HepG2 (cell line): ENCODE measurements around the gene ARID1A. TPM values are rescaled to one million over a fixed set of nuclear protein-coding genes. Genes with fewer than 3 reads are reported as not detected.

ENCODE experiments used
- DNMT3B ChIP-seq: conservative IDR thresholded peaks from 2 replicates; pipeline ENCODE4 v1.6.1; 2016; ENCODE audit warnings: missing biosample characterization, control low read depth
- HNRNPK ChIP-seq: fragments of 200-400 bp; formaldehyde crosslinking; IDR thresholded peaks from 2 replicates; pipeline ENCODE4 v1.6.1; 2018; ENCODE audit warnings: low read length, low read depth, moderate library complexity, mild to moderate bottlenecking; ENCODE audit not compliant: poor library complexity, severe bottlenecking
- PHB2 ChIP-seq: fragments of 450-650 bp; IDR thresholded peaks from 2 replicates; pipeline ENCODE4 v1.6.1; 2018; ENCODE audit not compliant: partially characterized antibody
- SALL2 ChIP-seq: sonication (generic); formaldehyde crosslinking; IDR thresholded peaks from 2 replicates; pipeline ENCODE4 v1.8.1; 2023; ENCODE audit warnings: mild to moderate bottlenecking, missing genetic modification reagents, inconsistent platforms
- TCF7L2 ChIP-seq: IDR thresholded peaks from 2 replicates; pipeline ENCODE4 v1.6.1; 2011; ENCODE audit warnings: mild to moderate bottlenecking, low read depth, low read length, moderate library complexity
- ZFP90 ChIP-seq: sonication (generic); formaldehyde crosslinking; IDR thresholded peaks from 2 replicates; pipeline ENCODE4 v1.8.0; 2022; ENCODE audit warnings: missing genetic modification reagents, mild to moderate bottlenecking, inconsistent platforms, borderline replicate concordance
- ZNF235 ChIP-seq: sonication (generic); formaldehyde crosslinking; IDR thresholded peaks from 2 replicates; pipeline ENCODE4 v1.8.1; 2023; ENCODE audit warnings: mild to moderate bottlenecking, missing genetic modification reagents, borderline replicate concordance
- ZNF441 ChIP-seq: sonication (generic); formaldehyde crosslinking; IDR thresholded peaks from 2 replicates; pipeline ENCODE4 v1.7.0; 2021; ENCODE audit warnings: missing genetic modification reagents, borderline replicate concordance
- ZNF556 ChIP-seq: sonication (generic); formaldehyde crosslinking; IDR thresholded peaks from 2 replicates; pipeline ENCODE4 v1.4.0; 2020; ENCODE audit warnings: mild to moderate bottlenecking, missing genetic modification reagents, borderline replicate concordance
- ZNF605 ChIP-seq: sonication (generic); formaldehyde crosslinking; IDR thresholded peaks from 2 replicates; pipeline ENCODE4 v1.8.0; 2022; ENCODE audit warnings: mild to moderate bottlenecking, missing genetic modification reagents
- ZNF780A ChIP-seq: sonication (generic); formaldehyde crosslinking; IDR thresholded peaks from 2 replicates; pipeline ENCODE4 v1.8.0; 2022; ENCODE audit warnings: mild to moderate bottlenecking, missing genetic modification reagents, moderate library complexity
- ZNF891 ChIP-seq: sonication (generic); formaldehyde crosslinking; IDR thresholded peaks from 2 replicates; pipeline ENCODE4 v1.5.0; 2020; ENCODE audit warnings: mild to moderate bottlenecking, missing genetic modification reagents
- polyA plus RNA-seq, 8 experiments: library from polyadenylated mRNA; depleted of rRNA in 3 of 8; stranded (reverse) in 7 of 8; unstranded in 1 of 8; fragments of >200 nt; fragmentation: Illumina TruSeq in 4 of 8; extraction: Trizol in 4 of 8; gene quantifications; 2 replicates each; pipeline versions ENCODE4 v1.2.1 to v1.2.3, GENCODE V29; 2011 to 2016; ENCODE audit warnings: low read depth in 4 of 8, missing spikeins in 1 of 8, mixed read lengths in 1 of 8; ENCODE audit not compliant: insufficient read depth in 1 of 8
- total RNA-seq, 5 experiments: library from RNA; depleted of rRNA; stranded (reverse); fragments of >200 nt; fragmentation: Illumina TruSeq; extraction: Trizol; gene quantifications; 2 replicates each; pipeline ENCODE4 v1.2.3, GENCODE V29; 2016; ENCODE audit warnings: low read depth in 1 of 5
- TF ChIP-seq, protein P1 (sequence below): sonication (generic); formaldehyde crosslinking; IDR thresholded peaks from 2 replicates; pipeline ENCODE4 v1.4.0; 2020; ENCODE audit warnings: missing genetic modification reagents, low read depth, mild to moderate bottlenecking, borderline replicate concordance
- TF ChIP-seq, protein P2 (sequence below): sonication (generic); formaldehyde crosslinking; IDR thresholded peaks from 2 replicates; pipeline ENCODE4 v1.4.0; 2020; ENCODE audit warnings: missing genetic modification reagents
- TF ChIP-seq, protein P3 (sequence below): sonication (generic); formaldehyde crosslinking; IDR thresholded peaks from 2 replicates; pipeline ENCODE4 v1.4.0; 2020; ENCODE audit warnings: missing genetic modification reagents
- TF ChIP-seq, protein P4 (sequence below): sonication (generic); formaldehyde crosslinking; IDR thresholded peaks from 2 replicates; pipeline ENCODE4 v1.4.0; 2020; ENCODE audit warnings: missing genetic modification reagents
- TF ChIP-seq, protein P5 (sequence below): sonication (generic); formaldehyde crosslinking; IDR thresholded peaks from 2 replicates; pipeline ENCODE4 v1.5.0; 2020; ENCODE audit warnings: missing genetic modification reagents, mild to moderate bottlenecking, borderline replicate concordance
- TF ChIP-seq, protein P6 (sequence below): sonication (generic); formaldehyde crosslinking; IDR thresholded peaks from 2 replicates; pipeline ENCODE4 v1.4.0; 2020; ENCODE audit warnings: mild to moderate bottlenecking, missing genetic modification reagents

Gene ARID1A
- total and polyA plus RNA-seq, 2 of the 13 experiments (the other 11 are each of a cell fraction or from before 2014, with no cell fraction given), result 11.9 to 15.9 TPM

DNA sequence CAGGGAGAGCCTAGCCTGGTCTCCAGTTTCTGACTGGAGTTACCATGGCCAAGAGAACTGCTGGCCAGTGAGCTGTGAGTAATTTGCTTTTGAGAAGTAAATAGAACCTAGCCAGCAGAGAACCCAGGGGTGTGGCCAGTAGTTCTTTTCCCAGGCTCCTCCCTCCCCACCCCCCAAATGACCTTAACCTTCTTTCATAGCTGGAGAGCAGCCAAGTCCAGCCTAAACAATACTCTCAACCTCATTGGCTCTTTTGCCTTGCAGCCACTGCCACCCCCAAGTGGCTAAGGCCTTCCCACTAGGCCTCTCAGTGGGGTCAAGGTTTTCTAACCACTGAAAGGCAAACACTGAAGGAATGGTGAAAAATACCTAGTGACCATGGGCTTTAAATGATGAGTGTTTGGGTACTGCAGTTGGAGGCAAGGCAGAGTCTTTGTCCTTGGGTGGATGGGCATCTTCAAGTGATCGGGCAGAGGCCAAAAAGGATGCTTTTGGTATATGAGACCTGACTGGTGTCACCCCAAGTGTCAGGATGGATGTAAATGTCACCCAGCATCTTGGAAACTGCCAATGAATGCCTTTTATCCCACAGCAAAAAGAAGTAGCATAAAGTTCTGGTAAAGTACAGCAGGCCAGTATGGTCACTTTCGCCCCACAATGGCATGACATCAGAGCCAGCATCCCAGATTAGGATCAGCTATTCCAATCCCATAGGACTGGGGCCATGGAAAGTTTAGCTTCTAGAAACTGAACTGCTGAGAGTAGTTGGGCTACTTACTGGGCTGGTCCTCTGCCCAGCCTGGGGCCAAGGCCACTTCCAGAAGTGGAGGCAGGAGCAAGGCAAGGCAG, 88.4 kb downstream of the ARID1A start (continued):
- TF ChIP-seq ZNF605 (CRISPR knock-in tag) (peak; percentile 66; the same call in 1 of the 2 replicates), ZFP90 (CRISPR knock-in tag) (no peak), DNMT3B (CRISPR knock-in tag) (0 out of 2 replicates have a peak, but pooled peaks have one; percentile 40), HNRNPK (no peak), ZNF891 (CRISPR knock-in tag) (no peak), ZNF780A (CRISPR knock-in tag) (no peak), SALL2 (CRISPR knock-in tag) (0 out of 2 replicates have a peak, but pooled peaks have one; percentile 22), ZNF235 (no peak), PHB2 (no peak), ZNF556 (no peak; the same call in 1 of the 2 replicates), ZNF441 (CRISPR knock-in tag) (no peak), TCF7L2 (no peak)
- TF ChIP-seq, protein P1, sequence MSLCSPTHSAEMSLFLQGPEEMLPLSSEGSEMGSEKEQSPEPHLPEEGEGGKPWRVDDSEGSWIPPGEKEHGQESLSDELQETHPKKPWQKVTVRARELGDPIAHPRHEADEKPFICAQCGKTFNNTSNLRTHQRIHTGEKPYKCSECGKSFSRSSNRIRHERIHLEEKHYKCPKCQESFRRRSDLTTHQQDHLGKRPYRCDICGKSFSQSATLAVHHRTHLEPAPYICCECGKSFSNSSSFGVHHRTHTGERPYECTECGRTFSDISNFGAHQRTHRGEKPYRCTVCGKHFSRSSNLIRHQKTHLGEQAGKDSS (CRISPR knock-in tag), result peak; percentile 78; the same call in 1 of the 2 replicates
- TF ChIP-seq, protein P2, sequence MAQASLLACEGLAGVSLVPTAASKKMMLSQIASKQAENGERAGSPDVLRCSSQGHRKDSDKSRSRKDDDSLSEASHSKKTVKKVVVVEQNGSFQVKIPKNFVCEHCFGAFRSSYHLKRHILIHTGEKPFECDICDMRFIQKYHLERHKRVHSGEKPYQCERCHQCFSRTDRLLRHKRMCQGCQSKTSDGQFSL, result no peak
- TF ChIP-seq, protein P3, sequence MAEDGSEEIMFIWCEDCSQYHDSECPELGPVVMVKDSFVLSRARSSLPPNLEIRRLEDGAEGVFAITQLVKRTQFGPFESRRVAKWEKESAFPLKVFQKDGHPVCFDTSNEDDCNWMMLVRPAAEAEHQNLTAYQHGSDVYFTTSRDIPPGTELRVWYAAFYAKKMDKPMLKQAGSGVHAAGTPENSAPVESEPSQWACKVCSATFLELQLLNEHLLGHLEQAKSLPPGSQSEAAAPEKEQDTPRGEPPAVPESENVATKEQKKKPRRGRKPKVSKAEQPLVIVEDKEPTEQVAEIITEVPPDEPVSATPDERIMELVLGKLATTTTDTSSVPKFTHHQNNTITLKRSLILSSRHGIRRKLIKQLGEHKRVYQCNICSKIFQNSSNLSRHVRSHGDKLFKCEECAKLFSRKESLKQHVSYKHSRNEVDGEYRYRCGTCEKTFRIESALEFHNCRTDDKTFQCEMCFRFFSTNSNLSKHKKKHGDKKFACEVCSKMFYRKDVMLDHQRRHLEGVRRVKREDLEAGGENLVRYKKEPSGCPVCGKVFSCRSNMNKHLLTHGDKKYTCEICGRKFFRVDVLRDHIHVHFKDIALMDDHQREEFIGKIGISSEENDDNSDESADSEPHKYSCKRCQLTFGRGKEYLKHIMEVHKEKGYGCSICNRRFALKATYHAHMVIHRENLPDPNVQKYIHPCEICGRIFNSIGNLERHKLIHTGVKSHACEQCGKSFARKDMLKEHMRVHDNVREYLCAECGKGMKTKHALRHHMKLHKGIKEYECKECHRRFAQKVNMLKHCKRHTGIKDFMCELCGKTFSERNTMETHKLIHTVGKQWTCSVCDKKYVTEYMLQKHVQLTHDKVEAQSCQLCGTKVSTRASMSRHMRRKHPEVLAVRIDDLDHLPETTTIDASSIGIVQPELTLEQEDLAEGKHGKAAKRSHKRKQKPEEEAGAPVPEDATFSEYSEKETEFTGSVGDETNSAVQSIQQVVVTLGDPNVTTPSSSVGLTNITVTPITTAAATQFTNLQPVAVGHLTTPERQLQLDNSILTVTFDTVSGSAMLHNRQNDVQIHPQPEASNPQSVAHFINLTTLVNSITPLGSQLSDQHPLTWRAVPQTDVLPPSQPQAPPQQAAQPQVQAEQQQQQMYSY (CRISPR knock-in tag), result peak; percentile 47; the same call in 1 of the 2 replicates
- TF ChIP-seq, protein P4, sequence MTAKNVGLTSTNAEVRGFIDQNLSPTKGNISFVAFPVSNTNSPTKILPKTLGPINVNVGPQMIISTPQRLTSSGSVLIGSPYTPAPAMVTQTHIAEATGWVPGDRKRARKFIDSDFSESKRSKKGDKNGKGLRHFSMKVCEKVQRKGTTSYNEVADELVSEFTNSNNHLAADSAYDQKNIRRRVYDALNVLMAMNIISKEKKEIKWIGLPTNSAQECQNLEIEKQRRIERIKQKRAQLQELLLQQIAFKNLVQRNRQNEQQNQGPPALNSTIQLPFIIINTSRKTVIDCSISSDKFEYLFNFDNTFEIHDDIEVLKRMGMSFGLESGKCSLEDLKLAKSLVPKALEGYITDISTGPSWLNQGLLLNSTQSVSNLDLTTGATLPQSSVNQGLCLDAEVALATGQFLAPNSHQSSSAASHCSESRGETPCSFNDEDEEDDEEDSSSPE (CRISPR knock-in tag), result no peak
- TF ChIP-seq, protein P5, sequence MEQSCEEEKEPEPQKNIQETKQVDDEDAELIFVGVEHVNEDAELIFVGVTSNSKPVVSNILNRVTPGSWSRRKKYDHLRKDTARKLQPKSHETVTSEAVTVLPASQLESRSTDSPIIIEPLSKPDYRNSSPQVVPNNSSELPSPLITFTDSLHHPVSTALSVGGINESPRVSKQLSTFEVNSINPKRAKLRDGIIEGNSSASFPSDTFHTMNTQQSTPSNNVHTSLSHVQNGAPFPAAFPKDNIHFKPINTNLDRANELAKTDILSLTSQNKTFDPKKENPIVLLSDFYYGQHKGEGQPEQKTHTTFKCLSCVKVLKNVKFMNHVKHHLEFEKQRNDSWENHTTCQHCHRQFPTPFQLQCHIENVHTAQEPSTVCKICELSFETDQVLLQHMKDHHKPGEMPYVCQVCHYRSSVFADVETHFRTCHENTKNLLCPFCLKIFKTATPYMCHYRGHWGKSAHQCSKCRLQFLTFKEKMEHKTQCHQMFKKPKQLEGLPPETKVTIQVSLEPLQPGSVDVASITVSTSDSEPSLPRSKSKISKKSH (CRISPR knock-in tag), result no peak
- TF ChIP-seq, protein P6, sequence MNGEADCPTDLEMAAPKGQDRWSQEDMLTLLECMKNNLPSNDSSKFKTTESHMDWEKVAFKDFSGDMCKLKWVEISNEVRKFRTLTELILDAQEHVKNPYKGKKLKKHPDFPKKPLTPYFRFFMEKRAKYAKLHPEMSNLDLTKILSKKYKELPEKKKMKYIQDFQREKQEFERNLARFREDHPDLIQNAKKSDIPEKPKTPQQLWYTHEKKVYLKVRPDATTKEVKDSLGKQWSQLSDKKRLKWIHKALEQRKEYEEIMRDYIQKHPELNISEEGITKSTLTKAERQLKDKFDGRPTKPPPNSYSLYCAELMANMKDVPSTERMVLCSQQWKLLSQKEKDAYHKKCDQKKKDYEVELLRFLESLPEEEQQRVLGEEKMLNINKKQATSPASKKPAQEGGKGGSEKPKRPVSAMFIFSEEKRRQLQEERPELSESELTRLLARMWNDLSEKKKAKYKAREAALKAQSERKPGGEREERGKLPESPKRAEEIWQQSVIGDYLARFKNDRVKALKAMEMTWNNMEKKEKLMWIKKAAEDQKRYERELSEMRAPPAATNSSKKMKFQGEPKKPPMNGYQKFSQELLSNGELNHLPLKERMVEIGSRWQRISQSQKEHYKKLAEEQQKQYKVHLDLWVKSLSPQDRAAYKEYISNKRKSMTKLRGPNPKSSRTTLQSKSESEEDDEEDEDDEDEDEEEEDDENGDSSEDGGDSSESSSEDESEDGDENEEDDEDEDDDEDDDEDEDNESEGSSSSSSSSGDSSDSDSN (CRISPR knock-in tag), result no peak
